Liver (tissue), 9 donors: ENCODE measurements around the gene NRIP1. TPM values are rescaled to one million over a fixed set of nuclear protein-coding genes. Genes with fewer than 3 reads are reported as not detected.

Experiments
- DNase-seq: peaks from one replicate; pipeline ENCODE4 v3.0.0-alpha.2; 2017; ENCODE audit warnings: low spot score
- H3K27ac ChIP-seq, 2 donors: one replicate each; pipeline ENCODE4 v1.7.0; 2013; ENCODE audit warnings: inconsistent platforms in 2 of 2, low read length in 2 of 2, control low read depth in 1 of 2, low read depth in 1 of 2, mild to moderate bottlenecking in 1 of 2
- H3K27me3 ChIP-seq, 4 donors: one replicate each; pipeline versions ENCODE4 v1.6.1 to v1.7.0; 2013; ENCODE audit warnings: low read length in 3 of 4, inconsistent platforms in 1 of 4, mild to moderate bottlenecking in 1 of 4, moderate library complexity in 1 of 4; ENCODE audit not compliant: control insufficient read depth in 4 of 4, insufficient read depth in 4 of 4
- H3K36me3 ChIP-seq, 4 donors: one replicate each; pipeline versions ENCODE4 v1.6.1 to v1.7.0; 2013; ENCODE audit warnings: low read length in 3 of 4, mild to moderate bottlenecking in 3 of 4, low read depth in 1 of 4, moderate library complexity in 1 of 4; ENCODE audit not compliant: control insufficient read depth in 4 of 4, insufficient read depth in 3 of 4
- H3K4me1 ChIP-seq, 4 donors: one replicate each; pipeline versions ENCODE4 v1.6.1 to v1.7.0; 2013; ENCODE audit warnings: low read length in 3 of 4, mild to moderate bottlenecking in 3 of 4, moderate library complexity in 1 of 4; ENCODE audit not compliant: control insufficient read depth in 4 of 4, insufficient read depth in 4 of 4
- H3K4me3 ChIP-seq, 3 donors: one replicate each; pipeline versions ENCODE4 v1.6.1 to v1.7.0; 2013; ENCODE audit warnings: low read length in 3 of 3, control low read depth in 1 of 3, low read depth in 1 of 3, mild to moderate bottlenecking in 1 of 3
- H3K9ac ChIP-seq, 2 donors: one replicate each; pipeline ENCODE4 v1.7.0; 2013; ENCODE audit warnings: low read length in 2 of 2, mild to moderate bottlenecking in 2 of 2, moderate library complexity in 2 of 2, control low read depth in 1 of 2, low read depth in 1 of 2
- H3K9me3 ChIP-seq, 4 donors: one replicate each; pipeline versions ENCODE4 v1.6.1 to v1.7.0; 2013; ENCODE audit warnings: low read length in 3 of 4; ENCODE audit not compliant: control insufficient read depth in 4 of 4
- ATF3 ChIP-seq: IDR thresholded peaks from 2 replicates; pipeline ENCODE4 v1.6.1; 2016; ENCODE audit warnings: antibody characterized with exemption
- CTCF ChIP-seq: fragments of 150-350 bp; IDR thresholded peaks from 2 replicates; pipeline ENCODE4 v1.5.1; 2017; ENCODE audit warnings: improper control_type of control experiment, low read depth, low read length; ENCODE audit not compliant: missing input control
- EGR1 ChIP-seq, 2 donors: IDR thresholded peaks; 2 replicates each; pipeline ENCODE4 v1.6.1; 2016 to 2018; ENCODE audit warnings: antibody characterized with exemption in 2 of 2, low read depth in 2 of 2
- FOXA1 ChIP-seq: IDR thresholded peaks from 2 replicates; pipeline ENCODE4 v1.6.1; 2016; ENCODE audit warnings: antibody characterized with exemption
- FOXA2 ChIP-seq: IDR thresholded peaks from 2 replicates; pipeline ENCODE4 v1.6.1; 2016; ENCODE audit warnings: antibody characterized with exemption
- HNF4A ChIP-seq, 2 donors: conservative IDR thresholded peaks; 2 replicates each; pipeline ENCODE4 v1.6.1; 2016; ENCODE audit warnings: antibody characterized with exemption in 2 of 2, mild to moderate bottlenecking in 2 of 2
- HNF4G ChIP-seq: IDR thresholded peaks from 2 replicates; pipeline ENCODE4 v1.6.1; 2016; ENCODE audit warnings: antibody characterized with exemption
- JUND ChIP-seq, 2 donors: IDR thresholded peaks; 2 replicates each; pipeline ENCODE4 v1.6.1; 2016; ENCODE audit warnings: antibody characterized with exemption in 2 of 2
- MAX ChIP-seq: IDR thresholded peaks from 2 replicates; pipeline ENCODE4 v1.6.1; 2016; ENCODE audit warnings: antibody characterized with exemption
- NR2F2 ChIP-seq: IDR thresholded peaks from 2 replicates; pipeline ENCODE4 v1.6.1; 2016; ENCODE audit warnings: antibody characterized with exemption
- REST ChIP-seq: IDR thresholded peaks from 2 replicates; pipeline ENCODE4 v1.6.1; 2016; ENCODE audit warnings: antibody characterized with exemption, mild to moderate bottlenecking
- RXRA ChIP-seq, 2 donors: IDR thresholded peaks; 2 replicates each; pipeline ENCODE4 v1.6.1; 2017 to 2018; ENCODE audit warnings: antibody characterized with exemption in 2 of 2, mild to moderate bottlenecking in 1 of 2
- SP1 ChIP-seq: IDR thresholded peaks from 2 replicates; pipeline ENCODE4 v1.6.1; 2018; ENCODE audit warnings: antibody characterized with exemption, mild to moderate bottlenecking
- YY1 ChIP-seq: IDR thresholded peaks from 2 replicates; pipeline ENCODE4 v1.6.1; 2016; ENCODE audit warnings: antibody characterized with exemption, mild to moderate bottlenecking
- ZBTB33 ChIP-seq: IDR thresholded peaks from 2 replicates; pipeline ENCODE4 v1.6.1; 2016; ENCODE audit warnings: antibody characterized with exemption
- WGBS: extraction: QIAGEN DNeasy Blood & Tissue Kit; methylation state at CpG from one replicate; pipeline ENCODE4 v1.1.7; 2013; 5-methylcytosine and 5-hydroxymethylcytosine counted together
- polyA plus RNA-seq, 2 donors: library from polyadenylated mRNA; stranded (reverse) in 1 of 2; unstranded in 1 of 2; fragments of 200-250 nt in 1 of 2; fragments of >200 nt in 1 of 2; fragmentation: Nextera tagmentation in 1 of 2; extraction: Ambion mirVana in 1 of 2; gene quantifications; one replicate each; pipeline versions ENCODE4 v1.2.1 to v1.2.3, GENCODE V29; 2013 to 2015
- total RNA-seq, 2 donors: library from RNA; depleted of rRNA; stranded (reverse); fragments of >200 nt; gene quantifications; one replicate each; pipeline ENCODE4 v1.2.3, GENCODE V29; 2014
- donor health status: healthy.
- donor health status: healthy.
- donor health status: healthy.
- donor health status: healthy.
- donor health status: healthy.

The NRIP1 gene
- total and polyA plus RNA-seq, 4 donors = 3.8 to 28.4 (median 12.6) TPM

- no peak overlapping the region for H3K4me3 ChIP-seq
- no peak for TF ChIP-seq YY1
- TF ChIP-seq SP1 = no peak
- TF ChIP-seq RXRA (IDR thresholded peaks at IDR 0.05) = no peak
- TF ChIP-seq ATF3 = no peak
- TF ChIP-seq FOXA2 = no peak
- no peak for DNase-seq
Measured at GRCh38 chr21:15011967-15012366, 52.8 kb downstream of the NRIP1 start.

GRCh38 chr21:15010645-15011044 is 54.2 kb downstream of the NRIP1 start:
- 89% methylated on average over 4 of the region's 4 CpGs for WGBS
- H3K9me3 ChIP-seq = no peaks in the 10 kb centered on the region
- no peaks in the 10 kb centered on the region for H3K27me3 ChIP-seq
- DNase-seq = no peak
- no peak overlapping the region for H3K9ac ChIP-seq
- peaks cover 0 to 6% (median 3%) of the 10 kb centered on the region in 4 donors for H3K4me1 ChIP-seq
- H3K36me3 ChIP-seq = peaks cover 0 to 3% (median 2%) of the 10 kb centered on the region in 4 donors
- H3K27ac ChIP-seq = no peak overlapping the region
- H3K4me3 ChIP-seq = no peak overlapping the region
- TF ChIP-seq HNF4A (conservative IDR thresholded peaks at IDR 0.05) (no peak), EGR1 (IDR thresholded peaks at IDR 0.05; ENCODE audit: low read depth in 2 of 2) (no peak), NR2F2 (no peak), YY1 (no peak), FOXA2 (no peak), RXRA (IDR thresholded peaks at IDR 0.05) (no peak), HNF4G (no peak), ZBTB33 (no peak), JUND (IDR thresholded peaks at IDR 0.05) (no peak), FOXA1 (no peak), CTCF (no peak), REST (no peak), MAX (no peak)

More at GRCh38 chr21:15011967-15012366, 52.8 kb downstream of the NRIP1 start:
- 82% methylated on average over 2 of the region's 2 CpGs for WGBS
- Histone ChIP-seq H3K36me3 (peaks cover 0 to 3% (median 2%) of the 10 kb centered on the region in 4 donors), H3K27me3 (no peaks in the 10 kb centered on the region), H3K27ac (no peak overlapping the region), H3K9me3 (no peaks in the 10 kb centered on the region), H3K9ac (no peak overlapping the region), H3K4me1 (peaks cover 0 to 2% (median under 1%) of the 10 kb centered on the region in 4 donors)
